K562 (cell line): Measurements from ENCODE around the gene MAP2K6. TPM values are rescaled to one million over a fixed set of nuclear protein-coding genes. Genes with fewer than 3 reads are reported as not detected.

Experiments
- ATAC-seq: fragments of 200-7000 bp; cut with Tn5 transposase; 3 replicates; pipeline ENCODE4 v1.9.1; 2020; ENCODE audit warnings: moderate library complexity
- BruUV-seq: library from RNA; stranded (reverse); fragments of 400-500 nt; replicated peaks from 2 replicates; lab custom pipeline; 2021; lab: Mats Ljungman, UMichigan
- CTCF ChIA-PET: fragments of 300-600 bp; formaldehyde crosslinking; extraction: SDS; loops from one replicate; lab custom pipeline; 2021; ENCODE audit warnings: low intra/inter-chr PET ratio; lab: Yijun Ruan, JAX
- POLR2A ChIA-PET: fragments of 300-600, 350-650 bp; sonication (Branson Sonifier 250); formaldehyde crosslinking; extraction: SDS; loops from one replicate; lab custom pipeline; 2021; ENCODE audit warnings: antibody characterized with exemption, inconsistent platforms; lab: Yijun Ruan, JAX
- DNase-seq, 4 experiments: peaks; one replicate each; pipeline versions ENCODE4 v3.0.0 to v3.0.0-alpha.2; 2011 to 2018; ENCODE audit warnings: low spot score in 3 of 4, mixed read lengths in 3 of 4; ENCODE audit errors: extremely low read depth in 1 of 4
- FAIRE-seq: peaks from 2 replicates; lab custom pipeline; 2011; peaks lifted over from hg19 to GRCh38; lab: Jason Lieb, UNC
- H2AFZ ChIP-seq: 2 replicates; pipeline ENCODE4 v1.6.0; 2011; ENCODE audit warnings: low read depth, low read length, control low read depth, inconsistent platforms
- H3K27ac ChIP-seq: fragments of 200-600 bp; 3 replicates; pipeline ENCODE4 v1.8.0; 2011; ENCODE audit warnings: low read depth, mild to moderate bottlenecking, control low read depth, inconsistent platforms, low read length, moderate library complexity, mixed read lengths; ENCODE audit errors: extremely low read depth
- H3K27me3 ChIP-seq, 2 experiments: fragments of 300-600 bp in 1 of 2; 2 replicates in 1 of 2; 3 replicates in 1 of 2; pipeline versions ENCODE4 v1.6.0 to v1.8.0; 2011; ENCODE audit warnings: inconsistent platforms in 2 of 2, low read length in 2 of 2, mild to moderate bottlenecking in 1 of 2, mixed read lengths in 1 of 2, moderate library complexity in 1 of 2; ENCODE audit not compliant: control insufficient read depth in 2 of 2, insufficient read depth in 2 of 2
- H3K36me3 ChIP-seq: fragments of 300-600 bp; 3 replicates; pipeline ENCODE4 v1.8.0; 2011; ENCODE audit warnings: mild to moderate bottlenecking, low read length, inconsistent platforms; ENCODE audit not compliant: control insufficient read depth, insufficient read depth
- H3K4me1 ChIP-seq, 2 experiments: fragments of 200-600 bp in 1 of 2; replicated peaks in 1 of 2; 2 replicates in 1 of 2; 3 replicates in 1 of 2; pipeline versions ENCODE4 v1.5.1 to v1.8.0; 2011; ENCODE audit warnings: inconsistent platforms in 2 of 2, low read length in 2 of 2, mild to moderate bottlenecking in 1 of 2, mixed read lengths in 1 of 2, moderate library complexity in 1 of 2; ENCODE audit not compliant: control insufficient read depth in 2 of 2, insufficient read depth in 2 of 2
- H3K4me2 ChIP-seq: 2 replicates; pipeline ENCODE4 v1.6.1; 2011; ENCODE audit warnings: low read length, control low read depth, inconsistent platforms, mixed read lengths; ENCODE audit not compliant: insufficient read depth
- H3K4me3 ChIP-seq: fragments of 200-600 bp; sonication (generic), shearing (Covaris generic); 2 replicates; pipeline ENCODE4 v1.5.1; 2016; ENCODE audit warnings: control low read depth, inconsistent platforms
- H3K79me2 ChIP-seq: fragments of 200-600 bp; 3 replicates; pipeline ENCODE4 v1.8.0; 2011; ENCODE audit warnings: low read length, inconsistent platforms; ENCODE audit not compliant: control insufficient read depth, insufficient read depth
- H3K9ac ChIP-seq, 2 experiments: 2 replicates each; pipeline versions ENCODE4 v1.6.0 to v1.6.1; 2011; ENCODE audit warnings: low read depth in 2 of 2, low read length in 2 of 2, control low read depth in 1 of 2, inconsistent platforms in 1 of 2, mild to moderate bottlenecking in 1 of 2, mixed read lengths in 1 of 2; ENCODE audit not compliant: insufficient read depth in 1 of 2
- H3K9me1 ChIP-seq: one replicate; pipeline ENCODE4 v1.6.0; 2011; ENCODE audit warnings: inconsistent platforms, mild to moderate bottlenecking, low read length, moderate library complexity; ENCODE audit not compliant: control insufficient read depth, insufficient read depth
- H3K9me3 ChIP-seq: replicated peaks from 2 replicates; pipeline ENCODE4 v1.5.1; 2011; ENCODE audit warnings: low read depth, low read length, inconsistent platforms; ENCODE audit not compliant: control insufficient read depth, insufficient read depth
- H4K20me1 ChIP-seq: replicated peaks from 2 replicates; pipeline ENCODE4 v1.6.1; 2011; ENCODE audit warnings: low read length, inconsistent platforms, mixed read lengths; ENCODE audit not compliant: control insufficient read depth, insufficient read depth
- CBX3 ChIP-seq, 2 experiments: IDR thresholded peaks; 1 replicate in 1 of 2; 2 replicates in 1 of 2; pipeline ENCODE4 v1.6.1; 2012; ENCODE audit warnings: inconsistent platforms in 2 of 2, low read length in 2 of 2, borderline replicate concordance in 1 of 2, control low read depth in 1 of 2
- CREB1 ChIP-seq, 2 experiments: sonication (generic) in 1 of 2; formaldehyde crosslinking in 1 of 2; IDR thresholded peaks; 2 replicates each; pipeline versions ENCODE4 v1.6.1 to v1.8.0; 2012 to 2022; ENCODE audit warnings: inconsistent platforms in 1 of 2, mild to moderate bottlenecking in 1 of 2, missing genetic modification reagents in 1 of 2, moderate library complexity in 1 of 2
- ELF1 ChIP-seq: fragments of 200-800 bp; sonication (Bioruptor generic); IDR thresholded peaks from 2 replicates; pipeline ENCODE4 v1.6.1; 2016; ENCODE audit warnings: missing genetic modification characterization, missing compliant biosample characterization
- HNRNPLL ChIP-seq: fragments of 200-400 bp; formaldehyde crosslinking; IDR thresholded peaks from 2 replicates; pipeline ENCODE4 v1.6.1; 2017; ENCODE audit warnings: low read length, low read depth, mild to moderate bottlenecking; ENCODE audit not compliant: poor library complexity, severe bottlenecking
- NR1H2 ChIP-seq: sonication (generic); formaldehyde crosslinking; IDR thresholded peaks from 2 replicates; pipeline ENCODE4 v1.4.0; 2020; ENCODE audit warnings: mild to moderate bottlenecking, missing genetic modification reagents
- POLR2H ChIP-seq: IDR thresholded peaks from 2 replicates; pipeline ENCODE4 v1.6.1; 2016; ENCODE audit warnings: missing genetic modification characterization, low read depth, mild to moderate bottlenecking, control low read depth, missing compliant biosample characterization, moderate library complexity
- RBM14 ChIP-seq: fragments of 200-400 bp; formaldehyde crosslinking; IDR thresholded peaks from 2 replicates; pipeline ENCODE4 v1.6.1; 2018; ENCODE audit warnings: low read depth, mild to moderate bottlenecking, low read length, moderate library complexity, borderline replicate concordance; ENCODE audit not compliant: insufficient read depth
- RCOR1 ChIP-seq, 2 experiments: IDR thresholded peaks; 2 replicates each; pipeline ENCODE4 v1.6.1; 2012; ENCODE audit warnings: low read depth in 2 of 2, low read length in 2 of 2, borderline replicate concordance in 1 of 2, improper control_type of control experiment in 1 of 2
- RNF2 ChIP-seq: sonication (generic); IDR thresholded peaks from 2 replicates; pipeline ENCODE4 v1.6.1; 2016
- ZNF121 ChIP-seq: sonication (generic); formaldehyde crosslinking; conservative IDR thresholded peaks from 2 replicates; pipeline ENCODE4 v1.8.0; 2022; ENCODE audit warnings: missing genetic modification reagents
- ZNF165 ChIP-seq: fragments of 250-450 bp; sonication (Bioruptor Pico); IDR thresholded peaks from 2 replicates; pipeline ENCODE4 v1.4.0; 2020; ENCODE audit warnings: borderline replicate concordance
- ZNF197 ChIP-seq: fragments of 200-800 bp; sonication (Bioruptor generic); IDR thresholded peaks from 2 replicates; pipeline ENCODE4 v1.6.1; 2016; ENCODE audit warnings: low read depth, missing genetic modification characterization, missing compliant biosample characterization
- WGBS: fragments of 100-300 bp; shearing (Covaris generic); methylation state at CpG from one replicate; pipeline ENCODE4 v1.1.6; 2016; ENCODE audit warnings: low coverage, mixed read lengths; ENCODE audit not compliant: insufficient coverage; ENCODE audit errors: missing lambda C conversion rate; 5-methylcytosine and 5-hydroxymethylcytosine counted together
- in situ Hi-C: fragments of 300-500 bp; cut with MboI; formaldehyde crosslinking; loops from 4 replicates; pipeline ENCODE4 v1.15.0; 2018; ENCODE audit warnings: inconsistent platforms, mixed read lengths
- intact Hi-C: fragments of 100-400 bp; cut with micrococcal nuclease; formaldehyde crosslinking; loops from 2 replicates; pipeline ENCODE4 v1.14.2; 2022
- polyA plus RNA-seq, 8 experiments: library from polyadenylated mRNA; depleted of rRNA in 4 of 8; stranded (reverse) in 5 of 8; unstranded in 3 of 8; fragments of >200 nt; fragmentation: Nextera tagmentation in 2 of 8; fragmentation: Illumina TruSeq in 1 of 8; extraction: Ambion mirVana in 2 of 8; extraction: Trizol in 1 of 8; gene quantifications; 2 replicates each; pipeline versions ENCODE4 v1.2.1 to v1.2.3, GENCODE V29; 2011 to 2014; ENCODE audit warnings: inconsistent platforms in 1 of 8, missing spikeins in 1 of 8
- total RNA-seq, 7 experiments: library from RNA; depleted of rRNA in 6 of 7; stranded (reverse); fragments of >200 nt in 6 of 7; fragmentation: Illumina TruSeq in 2 of 7; extraction: Trizol in 2 of 7; gene quantifications; 2 replicates each; pipeline versions ENCODE4 v1.2.1 to v1.2.3, GENCODE V29; 2011 to 2021; ENCODE audit warnings: low replicate concordance in 1 of 7
- TF ChIP-seq, protein P1 (sequence below): fragments of 450-650 bp; IDR thresholded peaks from 2 replicates; pipeline ENCODE4 v1.6.1; 2016
- TF ChIP-seq, protein P2 (sequence below): sonication (generic); formaldehyde crosslinking; IDR thresholded peaks from 2 replicates; pipeline ENCODE4 v1.8.0; 2022; ENCODE audit warnings: missing genetic modification reagents, mild to moderate bottlenecking, borderline replicate concordance
- TF ChIP-seq, protein P3 (sequence below): fragments of 450-650 bp; formaldehyde crosslinking; IDR thresholded peaks from 2 replicates; pipeline ENCODE4 v1.4.0; 2020; ENCODE audit warnings: mild to moderate bottlenecking, moderate library complexity

The MAP2K6 gene
- total and polyA plus RNA-seq, 9 of the 15 experiments (the other 6 are each of a cell fraction or from before 2014, with no cell fraction given): 0.07 to 0.13 TPM; not detected in 7

DNA sequence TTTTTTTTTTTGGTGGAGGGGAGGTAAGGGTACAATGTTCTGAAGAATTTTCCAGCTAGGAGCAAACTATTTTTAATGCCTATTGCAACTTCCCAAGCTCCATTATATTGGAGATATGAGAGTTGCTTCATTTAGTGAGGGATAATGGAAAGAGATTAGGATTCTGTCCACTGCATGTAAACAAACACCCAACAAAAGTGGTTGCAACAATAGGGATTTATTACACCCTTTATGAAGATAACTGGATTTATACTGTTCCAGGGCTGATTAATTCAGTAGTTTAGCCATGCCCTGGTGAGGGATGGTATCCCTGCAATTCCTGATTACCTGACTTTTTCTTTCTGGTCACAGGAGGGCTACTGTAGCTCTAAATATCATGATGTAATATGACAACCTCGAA lies 40.5 kb downstream of the MAP2K6 start (continued):
- TF ChIP-seq, protein P1, sequence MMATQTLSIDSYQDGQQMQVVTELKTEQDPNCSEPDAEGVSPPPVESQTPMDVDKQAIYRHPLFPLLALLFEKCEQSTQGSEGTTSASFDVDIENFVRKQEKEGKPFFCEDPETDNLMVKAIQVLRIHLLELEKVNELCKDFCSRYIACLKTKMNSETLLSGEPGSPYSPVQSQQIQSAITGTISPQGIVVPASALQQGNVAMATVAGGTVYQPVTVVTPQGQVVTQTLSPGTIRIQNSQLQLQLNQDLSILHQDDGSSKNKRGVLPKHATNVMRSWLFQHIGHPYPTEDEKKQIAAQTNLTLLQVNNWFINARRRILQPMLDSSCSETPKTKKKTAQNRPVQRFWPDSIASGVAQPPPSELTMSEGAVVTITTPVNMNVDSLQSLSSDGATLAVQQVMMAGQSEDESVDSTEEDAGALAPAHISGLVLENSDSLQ: no peak
- TF ChIP-seq RNF2 (no peak), HNRNPLL (no peak)
- TF ChIP-seq, all 486 proteins: peak for 0

DNA sequence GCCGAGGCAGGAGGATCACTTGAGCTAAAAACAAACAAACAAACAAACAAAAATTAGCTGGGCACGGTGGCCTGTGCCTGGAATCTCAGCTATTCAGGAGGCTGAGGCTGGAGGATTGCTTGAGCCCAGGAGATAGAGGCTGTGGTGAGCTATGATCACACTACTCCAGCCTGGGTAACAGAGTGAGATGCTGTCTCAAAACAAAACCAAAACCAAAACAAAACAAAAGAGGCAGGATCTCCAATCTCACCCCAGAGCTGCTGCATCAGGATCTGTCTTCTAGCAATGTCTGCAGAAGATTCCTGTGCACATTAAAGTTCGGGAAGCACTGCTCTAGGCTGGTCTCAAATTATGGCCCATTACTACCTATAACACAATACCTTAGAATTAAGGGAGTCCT lies 43.1 kb downstream of the MAP2K6 start:
- Histone ChIP-seq H2AFZ (no peak overlapping the region), H3K4me2 (no peak overlapping the region), H3K9me3 (no peaks in the 10 kb centered on the region), H3K27me3 (peaks cover 2 to 5% of the 10 kb centered on the region in 2 experiments; a peak in 2 of 5 replicates), H3K4me3 (no peak overlapping the region), H3K79me2 (no peaks in the 10 kb centered on the region), H3K27ac (no peak overlapping the region), H3K9ac (no peak overlapping the region), H4K20me1 (no peaks in the 10 kb centered on the region; the same call in 1 of the 2 replicates), H3K9me1 (no peaks in the 10 kb centered on the region), H3K36me3 (no peaks in the 10 kb centered on the region), H3K4me1 (no peaks in the 10 kb centered on the region)
- ChIA-PET POLR2A (no interaction called here), CTCF (no interaction called here)
- no TSS peak for BruUV-seq
- ATAC-seq: no peak
- no peak for FAIRE-seq
- 4% methylated on average over 3 of the region's 3 CpGs for WGBS
- in situ Hi-C loops (no loop called here), intact Hi-C loops (no loop called here)
- no peak for DNase-seq
- TF ChIP-seq POLR2H (tag) (no peak), RCOR1 (IDR thresholded peaks at IDR 0.05; ENCODE audit: borderline replicate concordance in 1 of 2, low read depth in 2 of 2, low read length in 2 of 2) (no peak), CBX3 (IDR thresholded peaks at IDR 0.05; ENCODE audit: borderline replicate concordance in 1 of 2, low read length in 2 of 2) (no peak), ELF1 (tag) (no peak), ZNF165 (CRISPR knock-in tag) (no peak), RBM14 (no peak), NR1H2 (CRISPR knock-in tag) (no peak), ZNF197 (CRISPR knock-in tag) (no peak), CREB1 (IDR thresholded peaks at IDR 0.05) (no peak), CREB1 (CRISPR knock-in tag; IDR thresholded peaks at IDR 0.05) (no peak), ZNF121 (no peak)
- TF ChIP-seq, protein P2, sequence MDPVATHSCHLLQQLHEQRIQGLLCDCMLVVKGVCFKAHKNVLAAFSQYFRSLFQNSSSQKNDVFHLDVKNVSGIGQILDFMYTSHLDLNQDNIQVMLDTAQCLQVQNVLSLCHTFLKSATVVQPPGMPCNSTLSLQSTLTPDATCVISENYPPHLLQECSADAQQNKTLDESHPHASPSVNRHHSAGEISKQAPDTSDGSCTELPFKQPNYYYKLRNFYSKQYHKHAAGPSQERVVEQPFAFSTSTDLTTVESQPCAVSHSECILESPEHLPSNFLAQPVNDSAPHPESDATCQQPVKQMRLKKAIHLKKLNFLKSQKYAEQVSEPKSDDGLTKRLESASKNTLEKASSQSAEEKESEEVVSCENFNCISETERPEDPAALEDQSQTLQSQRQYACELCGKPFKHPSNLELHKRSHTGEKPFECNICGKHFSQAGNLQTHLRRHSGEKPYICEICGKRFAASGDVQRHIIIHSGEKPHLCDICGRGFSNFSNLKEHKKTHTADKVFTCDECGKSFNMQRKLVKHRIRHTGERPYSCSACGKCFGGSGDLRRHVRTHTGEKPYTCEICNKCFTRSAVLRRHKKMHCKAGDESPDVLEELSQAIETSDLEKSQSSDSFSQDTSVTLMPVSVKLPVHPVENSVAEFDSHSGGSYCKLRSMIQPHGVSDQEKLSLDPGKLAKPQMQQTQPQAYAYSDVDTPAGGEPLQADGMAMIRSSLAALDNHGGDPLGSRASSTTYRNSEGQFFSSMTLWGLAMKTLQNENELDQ: no peak
- TF ChIP-seq, protein P3, sequence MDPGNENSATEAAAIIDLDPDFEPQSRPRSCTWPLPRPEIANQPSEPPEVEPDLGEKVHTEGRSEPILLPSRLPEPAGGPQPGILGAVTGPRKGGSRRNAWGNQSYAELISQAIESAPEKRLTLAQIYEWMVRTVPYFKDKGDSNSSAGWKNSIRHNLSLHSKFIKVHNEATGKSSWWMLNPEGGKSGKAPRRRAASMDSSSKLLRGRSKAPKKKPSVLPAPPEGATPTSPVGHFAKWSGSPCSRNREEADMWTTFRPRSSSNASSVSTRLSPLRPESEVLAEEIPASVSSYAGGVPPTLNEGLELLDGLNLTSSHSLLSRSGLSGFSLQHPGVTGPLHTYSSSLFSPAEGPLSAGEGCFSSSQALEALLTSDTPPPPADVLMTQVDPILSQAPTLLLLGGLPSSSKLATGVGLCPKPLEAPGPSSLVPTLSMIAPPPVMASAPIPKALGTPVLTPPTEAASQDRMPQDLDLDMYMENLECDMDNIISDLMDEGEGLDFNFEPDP: no peak
- TF ChIP-seq, protein P1: no peak
